DOHH2 (cell line): ENCODE data around the gene BACE2.

Source experiments
- CTCF ChIP-seq: fragments of 200-600 bp; sonication (generic); IDR thresholded peaks from one replicate; pipeline ENCODE4 v1.5.1; 2014; ENCODE audit warnings: antibody characterized with exemption, mild to moderate bottlenecking, low read depth, low read length; ENCODE audit not compliant: poor library complexity, severe bottlenecking
- EZH2phosphoT487 ChIP-seq: fragments of 200-600 bp; sonication (generic); IDR thresholded peaks from 2 replicates; pipeline ENCODE4 v1.6.1; 2017; ENCODE audit warnings: borderline replicate concordance, mild to moderate bottlenecking, antibody characterized with exemption, low read length, moderate library complexity, mixed read lengths

- TF ChIP-seq CTCF (no peak), EZH2phosphoT487 (no peak)
These were observed 79.9 kb downstream of the BACE2 start for GRCh38 chr21:41247561-41248545.
